Transverse colon (tissue), 4 donors: ENCODE measurements around the gene CNOT3. TPM values are rescaled to one million over a fixed set of nuclear protein-coding genes. Genes with fewer than 3 reads are reported as not detected.

ENCODE experiments used
- DNase-seq: peaks from one replicate; pipeline ENCODE4 v3.0.0-alpha.2; 2019
- H3K27ac ChIP-seq, 4 donors: fragments of 200-600 bp; sonication (generic); 2 replicates each; pipeline ENCODE4 v1.5.1; 2016 to 2018; ENCODE audit warnings: inconsistent platforms in 4 of 4
- H3K27me3 ChIP-seq: fragments of 200-600 bp; sonication (generic); 2 replicates; pipeline ENCODE4 v1.5.1; 2017; ENCODE audit warnings: inconsistent platforms
- H3K36me3 ChIP-seq, 4 donors: fragments of 200-600 bp; sonication (generic); 2 replicates each; pipeline ENCODE4 v1.5.1; 2017 to 2019; ENCODE audit warnings: inconsistent platforms in 4 of 4
- H3K4me1 ChIP-seq, 4 donors: fragments of 200-600 bp; sonication (generic); 2 replicates each; pipeline ENCODE4 v1.5.1; 2017 to 2020; ENCODE audit warnings: inconsistent platforms in 4 of 4
- H3K4me3 ChIP-seq, 4 donors: fragments of 200-600 bp; sonication (generic); 1 replicate in 1 of 4; 2 replicates in 3 of 4; pipeline versions ENCODE4 v1.5.1 to v1.6.1; 2017 to 2019; ENCODE audit warnings: inconsistent platforms in 4 of 4
- H3K9me3 ChIP-seq, 2 donors: fragments of 200-600 bp; sonication (generic); 2 replicates each; pipeline ENCODE4 v1.5.1; 2017 to 2019; ENCODE audit warnings: inconsistent platforms in 2 of 2
- CTCF ChIP-seq, 5 experiments: fragments of 200-600 bp in 3 of 5; fragments of 450-650 bp in 2 of 5; sonication (generic) in 3 of 5; IDR thresholded peaks; 1 replicate in 2 of 5; 2 replicates in 3 of 5; pipeline ENCODE4 v1.5.1; 2016 to 2017; ENCODE audit warnings: antibody characterized with exemption in 5 of 5, inconsistent platforms in 3 of 5, mild to moderate bottlenecking in 2 of 5, moderate library complexity in 1 of 5
- EP300 ChIP-seq: sonication (generic); formaldehyde crosslinking; IDR thresholded peaks from one replicate; pipeline ENCODE4 v1.6.1; 2017; ENCODE audit warnings: antibody characterized with exemption, low read depth
- POLR2A ChIP-seq: fragments of 450-650 bp; IDR thresholded peaks from one replicate; pipeline ENCODE4 v1.6.1; 2016; ENCODE audit warnings: antibody characterized with exemption, mild to moderate bottlenecking, moderate library complexity
- POLR2AphosphoS5 ChIP-seq, 3 donors: sonication (generic); formaldehyde crosslinking; IDR thresholded peaks; one replicate each; pipeline ENCODE4 v1.6.1; 2016; ENCODE audit warnings: antibody characterized with exemption in 3 of 3
- WGBS, 2 donors: methylation state at CpG; one replicate each; pipeline ENCODE4 v1.1.5; 2018; ENCODE audit warnings: low coverage in 1 of 2; 5-methylcytosine and 5-hydroxymethylcytosine counted together
- in situ Hi-C, 4 donors: fragments of 200-750 bp; cut with MboI; loops; one replicate each; pipeline versions ENCODE4 v1.15.0 to v1.15.1; 2017; ENCODE audit warnings: low sequenced_read_pairs in 3 of 4, low pct_ligation_motif_present in 1 of 4, low pct_unique_long_range_greater_than_20kb in 1 of 4
- intact Hi-C: fragments of 100-400 bp; cut with DNase I; formaldehyde crosslinking; loops from one replicate; pipeline ENCODE4 v1.15.1; 2023; ENCODE audit warnings: low total_unique reads
- total RNA-seq, 4 donors: library from RNA; depleted of rRNA; stranded (reverse); fragments of >200 nt; gene quantifications; one replicate each; pipeline ENCODE4 v1.1.0, GENCODE V29; 2016

Gene CNOT3
- total RNA-seq, 4 donors from 2014 or later: 28.1 to 85.7 (median 32.1) TPM

- H3K27me3 ChIP-seq: no peaks in the 10 kb centered on the region
- TF ChIP-seq POLR2A (no peak), EP300 (no peak), CTCF (IDR thresholded peaks at IDR 0.05) (no peak), POLR2AphosphoS5 (IDR thresholded peaks at IDR 0.05) (no peak)
- DNase-seq: no peak
- intact Hi-C loops (no loop called here), in situ Hi-C loops (no loop called here)
- H3K36me3 ChIP-seq: peaks cover 0 to 34% (median 11%) of the 10 kb centered on the region in 4 donors
- no peak overlapping the region for H3K27ac ChIP-seq
- 85 to 100% methylated on average over 2 to 15 of the region's 15 CpGs for WGBS, 2 donors
- peaks cover 0 to 22% (median 10%) of the 10 kb centered on the region in 4 donors for H3K4me1 ChIP-seq
- H3K4me3 ChIP-seq: no peak overlapping the region
- H3K9me3 ChIP-seq: no peaks in the 10 kb centered on the region
These were observed 30.8 kb upstream of the CNOT3 start for GRCh38 chr19:54106716-54107115.

- no peak for DNase-seq
- Histone ChIP-seq H3K4me3 (no peak overlapping the region), H3K27me3 (no peaks in the 10 kb centered on the region), H3K4me1 (peaks cover 0 to 15% (median 8%) of the 10 kb centered on the region in 4 donors), H3K36me3 (peaks cover 0 to 34% (median 11%) of the 10 kb centered on the region in 4 donors), H3K27ac (no peak overlapping the region), H3K9me3 (no peaks in the 10 kb centered on the region)
- in situ Hi-C loops: no loop called here
- intact Hi-C loops: no loop called here
- WGBS, 2 donors: 80% methylated on average over 18 of the region's 21 CpGs; no CpG with 5 or more reads in 1 of the 2 donors
- no peak for TF ChIP-seq POLR2AphosphoS5 (IDR thresholded peaks at IDR 0.05)
- no peak for TF ChIP-seq CTCF (IDR thresholded peaks at IDR 0.05)
- TF ChIP-seq EP300: no peak
- TF ChIP-seq POLR2A: no peak
These were observed 29.6 kb upstream of the CNOT3 start for GRCh38 chr19:54107876-54108490.

- 81% methylated on average over 7 of the region's 7 CpGs; no CpG with 5 or more reads in 1 of the 2 donors for WGBS, 2 donors
- TF ChIP-seq EP300 (no peak), POLR2AphosphoS5 (IDR thresholded peaks at IDR 0.05) (no peak), POLR2A (no peak), CTCF (IDR thresholded peaks at IDR 0.05) (no peak)
- Histone ChIP-seq H3K36me3 (peaks cover 0 to 34% (median 11%) of the 10 kb centered on the region in 4 donors), H3K27me3 (no peaks in the 10 kb centered on the region), H3K4me1 (peaks cover 0 to 12% (median 6%) of the 10 kb centered on the region in 4 donors), H3K9me3 (no peaks in the 10 kb centered on the region), H3K27ac (no peak overlapping the region), H3K4me3 (no peak overlapping the region)
- intact Hi-C loops: no loop called here
- DNase-seq: no peak
- in situ Hi-C loops: no loop called here
These were observed 29.1 kb upstream of the CNOT3 start for GRCh38 chr19:54108496-54108895.

- Histone ChIP-seq H3K36me3 (peaks cover 0 to 34% (median 11%) of the 10 kb centered on the region in 4 donors), H3K4me3 (no peak overlapping the region), H3K4me1 (peaks cover 4 to 13% (median 9%) of the 10 kb centered on the region in 4 donors), H3K9me3 (no peaks in the 10 kb centered on the region), H3K27me3 (no peaks in the 10 kb centered on the region), H3K27ac (no peak overlapping the region)
- in situ Hi-C loops (no loop called here), intact Hi-C loops (no loop called here)
- WGBS, 2 donors: 81 to 90% methylated on average over 2 to 6 of the region's 6 CpGs
- no peak for TF ChIP-seq CTCF (IDR thresholded peaks at IDR 0.05)
- no peak for TF ChIP-seq EP300
- TF ChIP-seq POLR2AphosphoS5 (IDR thresholded peaks at IDR 0.05): no peak
- no peak for TF ChIP-seq POLR2A
- DNase-seq: no peak
These were observed 27.9 kb upstream of the CNOT3 start for GRCh38 chr19:54109651-54110050.
